Fibroblast of lung (primary cell): ENCODE data around the gene PECR.

Experiments used
- EZH2 ChIP-seq: IDR thresholded peaks from 2 replicates; pipeline ENCODE4 v1.5.1; 2012; ENCODE audit warnings: low read length, control low read depth, mild to moderate bottlenecking; ENCODE audit errors: missing control alignments
- TF ChIP-seq, protein P1 (sequence below), 2 donors: IDR thresholded peaks in 1 of 2; conservative IDR thresholded peaks in 1 of 2; 1 replicate in 1 of 2; 2 replicates in 1 of 2; pipeline ENCODE4 v1.5.1; 2011 to 2012; ENCODE audit warnings: low read length in 2 of 2, control low read depth in 1 of 2, inconsistent platforms in 1 of 2, low read depth in 1 of 2, mild to moderate bottlenecking in 1 of 2

DNA sequence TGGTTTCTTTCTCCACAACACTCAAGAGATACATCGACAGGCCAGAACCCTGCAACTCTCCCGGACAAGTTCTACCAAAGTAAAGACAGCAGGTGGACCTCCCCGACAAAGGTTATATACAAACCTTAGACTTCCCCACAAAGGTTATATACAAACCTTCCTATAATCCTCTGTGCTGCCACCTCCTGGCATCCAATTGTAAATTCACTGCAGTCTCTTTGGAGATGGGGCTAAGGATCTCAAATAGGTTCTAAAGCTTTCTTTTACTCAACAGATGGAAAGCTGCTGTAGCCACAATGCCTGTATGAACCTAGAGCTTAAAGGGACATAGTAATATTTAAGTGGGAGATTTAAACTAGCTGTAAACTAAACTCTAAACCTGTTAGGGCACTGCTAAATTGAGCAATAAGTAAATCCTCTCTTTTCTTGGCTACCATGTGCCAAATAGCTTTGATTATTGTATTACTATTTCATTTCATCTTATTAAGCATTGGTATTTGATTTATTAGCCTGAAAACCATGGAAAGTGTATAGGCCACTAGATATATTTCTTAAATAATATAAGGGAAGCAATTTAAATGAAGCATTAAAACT is 58.5 kb downstream of the PECR start:
- TF ChIP-seq, protein P1, sequence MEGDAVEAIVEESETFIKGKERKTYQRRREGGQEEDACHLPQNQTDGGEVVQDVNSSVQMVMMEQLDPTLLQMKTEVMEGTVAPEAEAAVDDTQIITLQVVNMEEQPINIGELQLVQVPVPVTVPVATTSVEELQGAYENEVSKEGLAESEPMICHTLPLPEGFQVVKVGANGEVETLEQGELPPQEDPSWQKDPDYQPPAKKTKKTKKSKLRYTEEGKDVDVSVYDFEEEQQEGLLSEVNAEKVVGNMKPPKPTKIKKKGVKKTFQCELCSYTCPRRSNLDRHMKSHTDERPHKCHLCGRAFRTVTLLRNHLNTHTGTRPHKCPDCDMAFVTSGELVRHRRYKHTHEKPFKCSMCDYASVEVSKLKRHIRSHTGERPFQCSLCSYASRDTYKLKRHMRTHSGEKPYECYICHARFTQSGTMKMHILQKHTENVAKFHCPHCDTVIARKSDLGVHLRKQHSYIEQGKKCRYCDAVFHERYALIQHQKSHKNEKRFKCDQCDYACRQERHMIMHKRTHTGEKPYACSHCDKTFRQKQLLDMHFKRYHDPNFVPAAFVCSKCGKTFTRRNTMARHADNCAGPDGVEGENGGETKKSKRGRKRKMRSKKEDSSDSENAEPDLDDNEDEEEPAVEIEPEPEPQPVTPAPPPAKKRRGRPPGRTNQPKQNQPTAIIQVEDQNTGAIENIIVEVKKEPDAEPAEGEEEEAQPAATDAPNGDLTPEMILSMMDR (conservative IDR thresholded peaks at IDR 0.05 in 1 of 2, IDR thresholded peaks at IDR 0.05 in 1 of 2; ENCODE audit: low read depth in 1 of 2, low read length in 2 of 2), result peak; percentile 73 to 80
- no peak for TF ChIP-seq EZH2
